Effector memory CD4-positive, alpha-beta T cell (primary cell): ENCODE data around the gene LCP1.

Experiments
- DNase-seq, 3 donors: peaks; one replicate each; pipeline ENCODE4 v3.0.0-alpha.2; 2020
- H3K27ac ChIP-seq: 2 replicates; pipeline ENCODE4 v1.7.0; 2013; ENCODE audit warnings: mild to moderate bottlenecking, low read length, moderate library complexity; ENCODE audit not compliant: insufficient read depth, poor library complexity, severe bottlenecking
- H3K27me3 ChIP-seq: replicated peaks from 2 replicates; pipeline ENCODE4 v1.7.0; 2013; ENCODE audit warnings: mild to moderate bottlenecking, low read length; ENCODE audit not compliant: insufficient read depth, control insufficient read depth, poor library complexity, severe bottlenecking
- H3K36me3 ChIP-seq: 2 replicates; pipeline ENCODE4 v1.7.0; 2013; ENCODE audit warnings: mild to moderate bottlenecking, low read length, moderate library complexity; ENCODE audit not compliant: control insufficient read depth, insufficient read depth
- H3K4me1 ChIP-seq: 2 replicates; pipeline ENCODE4 v1.7.0; 2013; ENCODE audit warnings: low read length, mild to moderate bottlenecking; ENCODE audit not compliant: control insufficient read depth, insufficient read depth, poor library complexity, severe bottlenecking
- H3K4me3 ChIP-seq: 2 replicates; pipeline ENCODE4 v1.7.0; 2013; ENCODE audit warnings: low read length, low read depth, mild to moderate bottlenecking; ENCODE audit not compliant: insufficient read depth, poor library complexity, severe bottlenecking
- H3K9me3 ChIP-seq: 2 replicates; pipeline ENCODE4 v1.7.0; 2013; ENCODE audit warnings: mild to moderate bottlenecking, low read length, moderate library complexity; ENCODE audit not compliant: control insufficient read depth

Gene LCP1

DNA sequence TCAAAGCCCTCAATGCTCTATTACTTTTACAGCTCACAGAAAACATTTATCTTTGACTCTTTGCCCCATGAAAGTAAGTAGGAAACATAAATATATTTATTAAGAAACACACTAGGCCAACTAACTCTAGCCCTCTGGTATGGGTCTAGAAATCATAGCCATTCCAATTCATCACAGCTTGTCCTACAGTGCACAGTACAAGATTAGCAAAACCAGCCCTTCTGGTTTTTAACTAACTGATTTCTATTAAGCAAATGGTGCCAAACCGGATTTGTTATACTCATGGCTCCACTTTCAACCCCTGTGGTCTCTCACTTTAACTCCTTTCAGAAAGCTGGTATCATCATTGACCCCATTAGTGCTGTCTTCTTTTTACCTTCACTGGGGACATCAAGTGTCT, 24.2 kb upstream of the LCP1 start:
- no peaks in the 10 kb centered on the region for H3K9me3 ChIP-seq
- no peak overlapping the region for H3K4me3 ChIP-seq
- peaks cover 11% of the 10 kb centered on the region for H3K4me1 ChIP-seq
- H3K27me3 ChIP-seq, result no peaks in the 10 kb centered on the region
- H3K36me3 ChIP-seq, result no peaks in the 10 kb centered on the region
- DNase-seq, result no peak
- H3K27ac ChIP-seq, result no peak overlapping the region

DNA sequence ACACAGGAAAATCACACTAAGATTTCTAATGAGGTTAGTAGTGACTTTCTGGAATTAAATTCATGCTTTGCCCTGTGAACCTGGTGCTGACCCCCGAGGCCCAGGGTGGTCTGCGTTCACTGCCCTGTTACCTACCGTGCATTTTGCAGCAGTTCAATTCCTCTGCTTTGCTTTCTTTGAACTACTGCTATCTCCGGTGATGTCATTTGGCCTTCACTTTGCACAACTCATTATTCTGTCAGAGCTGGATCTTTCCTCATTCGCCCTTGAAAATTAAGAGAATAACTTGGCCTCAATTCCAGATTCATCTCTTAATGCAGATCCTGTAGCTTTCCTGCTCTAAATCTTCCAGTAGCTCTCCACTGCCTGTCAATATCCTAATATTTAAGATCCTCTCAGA, 21.0 kb upstream of the LCP1 start:
- H3K27ac ChIP-seq, result no peak overlapping the region
- H3K36me3 ChIP-seq, result no peaks in the 10 kb centered on the region
- no peaks in the 10 kb centered on the region for H3K27me3 ChIP-seq
- no peak for DNase-seq
- H3K4me3 ChIP-seq, result no peak overlapping the region
- no peaks in the 10 kb centered on the region for H3K9me3 ChIP-seq
- H3K4me1 ChIP-seq, result peaks cover 15% of the 10 kb centered on the region

DNA sequence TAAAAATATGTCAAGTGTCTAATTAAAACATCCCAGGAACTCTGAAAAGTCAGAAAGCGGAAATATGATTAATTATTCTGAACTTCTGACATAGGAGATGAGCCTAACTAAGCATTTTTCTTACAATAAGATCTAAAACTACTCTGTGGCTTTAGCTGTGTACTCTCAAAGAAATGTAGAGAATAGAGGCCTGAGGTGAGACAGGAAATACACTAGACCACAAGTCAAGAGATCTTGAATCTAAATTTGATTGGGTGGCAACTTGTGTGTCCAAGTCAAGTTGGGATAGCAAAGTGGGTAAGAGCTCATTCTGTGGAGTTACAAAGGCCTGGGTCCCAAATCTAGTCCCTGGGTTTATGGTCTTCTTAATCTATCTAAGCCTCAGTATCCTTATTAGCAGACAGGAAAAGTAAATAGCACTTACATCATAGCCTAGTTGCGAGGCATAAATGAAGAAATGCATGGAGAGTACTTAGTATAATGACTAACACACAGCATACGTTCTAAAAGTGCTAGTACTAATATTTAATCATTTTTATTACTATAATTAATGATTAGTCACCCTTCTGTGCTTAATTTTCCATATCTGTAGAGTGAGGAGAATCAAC, 20.3 kb upstream of the LCP1 start:
- DNase-seq, result no peak
- peaks cover 15% of the 10 kb centered on the region for H3K4me1 ChIP-seq
- no peaks in the 10 kb centered on the region for H3K36me3 ChIP-seq
- H3K9me3 ChIP-seq, result no peaks in the 10 kb centered on the region
- H3K27me3 ChIP-seq, result no peaks in the 10 kb centered on the region
- H3K4me3 ChIP-seq, result no peak overlapping the region
- no peak overlapping the region for H3K27ac ChIP-seq

DNA sequence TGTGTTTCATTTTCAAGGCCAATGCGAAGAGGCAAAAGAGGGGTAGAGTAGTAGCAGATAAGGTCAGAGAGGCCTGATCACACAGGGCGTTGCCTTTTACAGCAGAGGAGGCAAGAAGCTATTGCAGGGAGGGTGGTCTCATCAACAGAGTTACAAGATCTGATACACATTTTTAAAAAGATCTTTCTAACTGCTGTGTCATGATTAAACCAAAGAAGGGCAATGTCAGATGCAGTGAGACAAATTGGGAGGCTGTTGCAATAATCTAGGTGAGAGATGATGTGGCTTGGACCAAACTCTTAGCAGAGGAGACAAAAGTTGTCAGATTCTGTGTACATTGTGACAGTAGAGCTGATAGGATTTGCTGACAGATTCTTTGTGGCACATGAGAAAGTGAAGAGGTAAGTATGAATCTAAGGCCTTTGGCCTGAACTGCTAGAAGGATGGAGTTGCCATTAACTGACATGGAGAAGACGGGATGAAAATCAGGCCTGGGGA, 16.8 kb upstream of the LCP1 start:
- DNase-seq, result no peak
- H3K27me3 ChIP-seq, result no peaks in the 10 kb centered on the region
- H3K9me3 ChIP-seq, result no peaks in the 10 kb centered on the region
- H3K36me3 ChIP-seq, result no peaks in the 10 kb centered on the region
- H3K4me1 ChIP-seq, result peaks cover 15% of the 10 kb centered on the region
- H3K27ac ChIP-seq, result no peak overlapping the region
- H3K4me3 ChIP-seq, result no peak overlapping the region

DNA sequence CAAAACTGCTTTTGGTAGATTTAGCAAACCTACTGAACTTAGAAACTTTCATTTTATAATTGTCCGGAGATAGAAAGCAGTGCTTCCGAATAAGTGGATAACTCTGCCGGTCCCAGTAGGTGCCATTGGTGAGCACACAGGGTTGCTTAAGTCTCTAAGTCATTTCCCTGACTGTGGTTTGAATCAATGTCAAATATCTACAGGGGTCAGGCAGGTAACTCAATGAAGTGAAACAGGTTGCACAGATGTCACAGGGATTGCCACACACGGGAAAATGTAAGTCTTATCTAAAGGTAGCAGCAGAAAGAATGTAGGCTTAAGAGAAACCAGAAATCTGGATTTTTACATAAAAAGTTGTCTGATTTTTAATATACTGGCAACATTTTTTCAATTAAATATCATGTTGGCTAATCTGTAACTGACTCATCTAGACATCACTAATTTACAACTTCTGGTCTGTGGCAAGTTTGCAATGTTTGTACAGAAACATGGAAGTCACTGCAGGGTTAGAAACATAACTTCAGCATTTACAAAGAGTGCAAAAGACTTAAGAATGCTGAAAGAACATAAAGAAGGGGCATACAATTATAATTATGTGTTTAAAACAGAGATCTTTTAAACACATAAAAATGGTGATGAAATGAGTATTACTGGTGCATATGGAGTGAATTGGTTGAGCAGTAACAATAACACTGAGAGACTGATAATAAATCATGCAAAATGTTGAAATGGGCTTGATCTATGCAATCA, 15.5 kb upstream of the LCP1 start:
- no peak overlapping the region for H3K4me3 ChIP-seq
- H3K36me3 ChIP-seq, result no peaks in the 10 kb centered on the region
- H3K9me3 ChIP-seq, result no peaks in the 10 kb centered on the region
- no peak overlapping the region for H3K27ac ChIP-seq
- H3K4me1 ChIP-seq, result peaks cover 13% of the 10 kb centered on the region
- H3K27me3 ChIP-seq, result no peaks in the 10 kb centered on the region
- no peak for DNase-seq

DNA sequence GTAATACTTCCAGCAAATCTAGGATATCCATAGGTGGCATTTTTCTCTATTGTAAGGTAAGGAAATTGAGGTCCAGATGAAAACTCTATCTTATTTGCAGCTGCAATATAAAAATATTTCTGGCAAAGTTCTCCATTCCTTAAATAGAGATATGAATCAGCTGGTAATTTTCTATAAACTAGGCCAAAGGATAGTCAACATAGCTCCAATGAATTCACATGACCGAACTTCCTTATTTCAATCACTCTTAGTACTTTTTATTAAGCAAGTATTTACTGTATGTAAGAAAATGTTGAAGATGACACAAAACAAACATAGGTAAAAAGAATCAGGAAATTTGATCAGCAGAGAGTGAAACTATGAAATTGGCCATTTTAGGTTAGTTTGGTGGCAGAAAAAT, 13.0 kb upstream of the LCP1 start:
- no peaks in the 10 kb centered on the region for H3K9me3 ChIP-seq
- no peak for DNase-seq
- H3K4me1 ChIP-seq, result peaks cover 4% of the 10 kb centered on the region
- no peaks in the 10 kb centered on the region for H3K27me3 ChIP-seq
- H3K36me3 ChIP-seq, result no peaks in the 10 kb centered on the region
- H3K27ac ChIP-seq, result no peak overlapping the region
- H3K4me3 ChIP-seq, result no peak overlapping the region

DNA sequence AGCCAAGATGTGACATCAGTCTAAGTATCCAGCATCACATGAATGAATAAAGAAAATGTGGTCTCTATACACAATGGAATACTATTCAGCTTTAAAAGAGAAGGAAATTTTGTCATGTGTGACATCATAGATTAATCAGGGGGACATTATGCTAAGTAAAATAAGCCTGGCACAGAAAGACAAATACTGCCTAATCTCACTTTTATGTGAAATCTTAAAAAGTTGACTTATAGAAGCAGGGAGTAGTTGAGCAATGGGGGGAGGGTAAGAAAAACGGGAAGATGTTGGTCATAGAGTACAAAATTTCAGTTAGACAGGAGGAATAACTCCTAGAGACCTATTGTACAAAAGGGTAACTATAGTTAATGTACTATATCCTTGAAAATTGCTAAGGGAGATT, 10.4 kb upstream of the LCP1 start:
- no peak overlapping the region for H3K27ac ChIP-seq
- no peaks in the 10 kb centered on the region for H3K27me3 ChIP-seq
- H3K36me3 ChIP-seq, result no peaks in the 10 kb centered on the region
- H3K4me1 ChIP-seq, result no peaks in the 10 kb centered on the region
- H3K4me3 ChIP-seq, result no peak overlapping the region
- no peak for DNase-seq
- no peaks in the 10 kb centered on the region for H3K9me3 ChIP-seq

DNA sequence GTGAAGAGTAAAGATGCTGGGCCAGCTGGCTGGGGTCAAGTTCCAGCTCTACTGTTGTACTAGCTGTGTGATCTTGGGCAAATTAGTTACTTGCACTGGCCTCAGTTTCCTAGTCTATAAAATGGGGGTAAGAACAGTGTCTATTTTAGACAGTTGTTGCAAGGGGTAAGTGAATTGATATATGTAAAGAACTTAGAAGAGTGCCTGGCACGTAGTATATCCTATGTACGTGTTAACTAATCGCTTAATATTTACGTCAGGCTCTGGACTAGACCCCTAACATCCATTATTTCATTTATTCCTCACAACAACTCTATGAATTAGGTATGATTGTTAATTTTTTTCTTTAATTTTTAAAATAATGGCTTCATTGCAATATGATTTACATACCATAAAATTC, 3.7 kb upstream of the LCP1 start:
- no peak overlapping the region for H3K4me3 ChIP-seq
- no peaks in the 10 kb centered on the region for H3K27me3 ChIP-seq
- no peaks in the 10 kb centered on the region for H3K9me3 ChIP-seq
- no peak for DNase-seq
- H3K27ac ChIP-seq, result peak overlapping the region; percentile 84
- peaks cover 29% of the 10 kb centered on the region for H3K4me1 ChIP-seq
- H3K36me3 ChIP-seq, result no peaks in the 10 kb centered on the region

DNA sequence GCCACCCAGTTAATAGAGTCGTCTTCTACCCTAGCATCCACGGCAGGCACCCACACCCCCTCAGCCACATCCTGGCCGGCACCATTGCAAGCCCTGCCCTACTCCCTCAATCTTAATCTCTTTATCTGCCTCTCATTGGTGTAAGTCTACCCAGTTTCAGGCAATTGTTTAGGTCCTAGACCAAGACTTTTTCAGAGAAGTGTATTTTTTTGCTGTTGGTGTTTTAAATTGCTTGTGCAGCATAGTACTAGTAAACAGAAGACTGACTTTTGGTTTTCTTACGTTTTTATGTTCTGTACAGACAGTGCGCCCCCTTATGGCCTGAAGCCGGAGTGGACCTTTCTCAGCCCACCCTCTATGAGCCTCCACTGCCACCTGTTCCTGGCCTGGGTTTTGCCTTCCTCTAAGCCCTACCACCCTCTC, 2.3 kb upstream of the LCP1 start:
- Histone ChIP-seq H3K4me3 (peak overlapping the region; percentile 22), H3K27me3 (no peaks in the 10 kb centered on the region), H3K4me1 (peaks cover 29% of the 10 kb centered on the region), H3K9me3 (no peaks in the 10 kb centered on the region), H3K36me3 (no peaks in the 10 kb centered on the region), H3K27ac (peak overlapping the region; percentile 84)
- DNase-seq, result peak; percentile 43 to 61 (median 53)
